ENCODE measurements around the gene CACNA2D4.

CACNA2D4 gene

GRCh38 chr12:1801303-1801975 is 117.0 kb downstream of the CACNA2D4 start:
- DNase-seq (ENCODE audit: low read depth): peak; percentile 63
- TF ChIP-seq CTCF (conservative IDR thresholded peaks at IDR 0.05; ENCODE audit: control insufficient read depth, insufficient read depth, low read depth, low read length): no peak
- no peak overlapping the region for H3K4me3 ChIP-seq (ENCODE audit: control insufficient read depth, low read depth, low read length)

GRCh38 chr12:1800401-1801302 is 117.8 kb downstream of the CACNA2D4 start:
- TF ChIP-seq CTCF (conservative IDR thresholded peaks at IDR 0.05; ENCODE audit: control insufficient read depth, insufficient read depth, low read depth, low read length): peak; percentile 44
- H3K4me3 ChIP-seq (ENCODE audit: control insufficient read depth, low read depth, low read length): no peak overlapping the region
- peak; percentile 66 for DNase-seq (ENCODE audit: low read depth)

- no peak for DNase-seq (ENCODE audit: low read depth)
- no peak for TF ChIP-seq CTCF (conservative IDR thresholded peaks at IDR 0.05; ENCODE audit: control insufficient read depth, insufficient read depth, low read depth, low read length)
- H3K4me3 ChIP-seq (ENCODE audit: control insufficient read depth, low read depth, low read length): no peak overlapping the region
Measured at GRCh38 chr12:1799882-1800400, 118.5 kb downstream of the CACNA2D4 start.

- DNase-seq (ENCODE audit: low read depth): no peak
- no peak overlapping the region for H3K4me3 ChIP-seq (ENCODE audit: control insufficient read depth, low read depth, low read length)
Measured at GRCh38 chr12:1799051-1799881, 119.2 kb downstream of the CACNA2D4 start.

GRCh38 chr12:1798641-1799020 is 119.8 kb downstream of the CACNA2D4 start:
- no peak overlapping the region for H3K4me3 ChIP-seq (ENCODE audit: control insufficient read depth, low read depth, low read length)
- DNase-seq (ENCODE audit: low read depth): no peak
- no peak for TF ChIP-seq CTCF (conservative IDR thresholded peaks at IDR 0.05; ENCODE audit: control insufficient read depth, insufficient read depth, low read depth, low read length)

More at GRCh38 chr12:1799051-1799881, 119.2 kb downstream of the CACNA2D4 start:
- no peak for TF ChIP-seq CTCF (conservative IDR thresholded peaks at IDR 0.05; ENCODE audit: control insufficient read depth, insufficient read depth, low read depth, low read length)

GRCh38 chr12:1797991-1798640 is 120.3 kb downstream of the CACNA2D4 start:
- DNase-seq (ENCODE audit: low read depth): no peak
- H3K4me3 ChIP-seq (ENCODE audit: control insufficient read depth, low read depth, low read length): no peak overlapping the region
- no peak for TF ChIP-seq CTCF (conservative IDR thresholded peaks at IDR 0.05; ENCODE audit: control insufficient read depth, insufficient read depth, low read depth, low read length)
